K562 (cell line): Measurements from ENCODE around the gene LARP6. TPM values are rescaled to one million over a fixed set of nuclear protein-coding genes. Genes with fewer than 3 reads are reported as not detected.

Experiments
- ATAC-seq: fragments of 200-7000 bp; cut with Tn5 transposase; 3 replicates; pipeline ENCODE4 v1.9.1; 2020; ENCODE audit warnings: moderate library complexity
- BruUV-seq: library from RNA; stranded (reverse); fragments of 400-500 nt; replicated peaks from 2 replicates; lab custom pipeline; 2021; lab: Mats Ljungman, UMichigan
- CTCF ChIA-PET: fragments of 300-600 bp; formaldehyde crosslinking; extraction: SDS; loops from one replicate; lab custom pipeline; 2021; ENCODE audit warnings: low intra/inter-chr PET ratio; lab: Yijun Ruan, JAX
- POLR2A ChIA-PET: fragments of 300-600, 350-650 bp; sonication (Branson Sonifier 250); formaldehyde crosslinking; extraction: SDS; loops from one replicate; lab custom pipeline; 2021; ENCODE audit warnings: antibody characterized with exemption, inconsistent platforms; lab: Yijun Ruan, JAX
- DNase-seq, 4 experiments: peaks; one replicate each; pipeline versions ENCODE4 v3.0.0 to v3.0.0-alpha.2; 2011 to 2018; ENCODE audit warnings: low spot score in 3 of 4, mixed read lengths in 3 of 4; ENCODE audit errors: extremely low read depth in 1 of 4
- FAIRE-seq: peaks from 2 replicates; lab custom pipeline; 2011; peaks lifted over from hg19 to GRCh38; lab: Jason Lieb, UNC
- H2AFZ ChIP-seq: 2 replicates; pipeline ENCODE4 v1.6.0; 2011; ENCODE audit warnings: low read depth, low read length, control low read depth, inconsistent platforms
- H3K27ac ChIP-seq: fragments of 200-600 bp; 3 replicates; pipeline ENCODE4 v1.8.0; 2011; ENCODE audit warnings: low read depth, mild to moderate bottlenecking, control low read depth, inconsistent platforms, low read length, moderate library complexity, mixed read lengths; ENCODE audit errors: extremely low read depth
- H3K27me3 ChIP-seq, 2 experiments: fragments of 300-600 bp in 1 of 2; 2 replicates in 1 of 2; 3 replicates in 1 of 2; pipeline versions ENCODE4 v1.6.0 to v1.8.0; 2011; ENCODE audit warnings: inconsistent platforms in 2 of 2, low read length in 2 of 2, mild to moderate bottlenecking in 1 of 2, mixed read lengths in 1 of 2, moderate library complexity in 1 of 2; ENCODE audit not compliant: control insufficient read depth in 2 of 2, insufficient read depth in 2 of 2
- H3K36me3 ChIP-seq: fragments of 300-600 bp; 3 replicates; pipeline ENCODE4 v1.8.0; 2011; ENCODE audit warnings: mild to moderate bottlenecking, low read length, inconsistent platforms; ENCODE audit not compliant: control insufficient read depth, insufficient read depth
- H3K4me1 ChIP-seq, 2 experiments: fragments of 200-600 bp in 1 of 2; replicated peaks in 1 of 2; 2 replicates in 1 of 2; 3 replicates in 1 of 2; pipeline versions ENCODE4 v1.5.1 to v1.8.0; 2011; ENCODE audit warnings: inconsistent platforms in 2 of 2, low read length in 2 of 2, mild to moderate bottlenecking in 1 of 2, mixed read lengths in 1 of 2, moderate library complexity in 1 of 2; ENCODE audit not compliant: control insufficient read depth in 2 of 2, insufficient read depth in 2 of 2
- H3K4me2 ChIP-seq: 2 replicates; pipeline ENCODE4 v1.6.1; 2011; ENCODE audit warnings: low read length, control low read depth, inconsistent platforms, mixed read lengths; ENCODE audit not compliant: insufficient read depth
- H3K4me3 ChIP-seq: fragments of 200-600 bp; sonication (generic), shearing (Covaris generic); 2 replicates; pipeline ENCODE4 v1.5.1; 2016; ENCODE audit warnings: control low read depth, inconsistent platforms
- H3K79me2 ChIP-seq: fragments of 200-600 bp; 3 replicates; pipeline ENCODE4 v1.8.0; 2011; ENCODE audit warnings: low read length, inconsistent platforms; ENCODE audit not compliant: control insufficient read depth, insufficient read depth
- H3K9ac ChIP-seq, 2 experiments: 2 replicates each; pipeline versions ENCODE4 v1.6.0 to v1.6.1; 2011; ENCODE audit warnings: low read depth in 2 of 2, low read length in 2 of 2, control low read depth in 1 of 2, inconsistent platforms in 1 of 2, mild to moderate bottlenecking in 1 of 2, mixed read lengths in 1 of 2; ENCODE audit not compliant: insufficient read depth in 1 of 2
- H3K9me1 ChIP-seq: one replicate; pipeline ENCODE4 v1.6.0; 2011; ENCODE audit warnings: inconsistent platforms, mild to moderate bottlenecking, low read length, moderate library complexity; ENCODE audit not compliant: control insufficient read depth, insufficient read depth
- H3K9me3 ChIP-seq: replicated peaks from 2 replicates; pipeline ENCODE4 v1.5.1; 2011; ENCODE audit warnings: low read depth, low read length, inconsistent platforms; ENCODE audit not compliant: control insufficient read depth, insufficient read depth
- H4K20me1 ChIP-seq: replicated peaks from 2 replicates; pipeline ENCODE4 v1.6.1; 2011; ENCODE audit warnings: low read length, inconsistent platforms, mixed read lengths; ENCODE audit not compliant: control insufficient read depth, insufficient read depth
- ADNP ChIP-seq: fragments of 200-800 bp; sonication (Bioruptor generic); IDR thresholded peaks from 2 replicates; pipeline ENCODE4 v1.6.1; 2016; ENCODE audit warnings: missing genetic modification characterization, missing compliant biosample characterization
- PBX2 ChIP-seq, 2 experiments: IDR thresholded peaks in 1 of 2; conservative IDR thresholded peaks in 1 of 2; 2 replicates each; pipeline ENCODE4 v1.6.1; 2016; ENCODE audit warnings: low read depth in 2 of 2, mild to moderate bottlenecking in 1 of 2, missing compliant biosample characterization in 1 of 2, missing genetic modification characterization in 1 of 2, moderate library complexity in 1 of 2
- PTBP1 ChIP-seq: fragments of 200-400 bp; formaldehyde crosslinking; IDR thresholded peaks from 2 replicates; pipeline ENCODE4 v1.6.1; 2017; ENCODE audit warnings: low read depth, low read length
- RFX7 ChIP-seq: fragments of 250-450 bp; sonication (Bioruptor Pico); IDR thresholded peaks from 2 replicates; pipeline ENCODE4 v1.5.1; 2021; ENCODE audit warnings: mild to moderate bottlenecking
- SMC3 ChIP-seq: conservative IDR thresholded peaks from 2 replicates; pipeline ENCODE4 v1.6.1; 2011; ENCODE audit warnings: low read depth, low read length, improper control_type of control experiment; ENCODE audit not compliant: insufficient read depth
- TAF1 ChIP-seq: IDR thresholded peaks from 2 replicates; pipeline ENCODE4 v1.6.1; 2011; ENCODE audit warnings: mild to moderate bottlenecking, low read length, moderate library complexity; ENCODE audit not compliant: insufficient read depth, control insufficient read depth, severe bottlenecking; ENCODE audit errors: extremely low read depth
- THAP7 ChIP-seq: fragments of 250-450 bp; sonication (Bioruptor Pico); IDR thresholded peaks from 2 replicates; pipeline ENCODE4 v1.5.0; 2021
- TRIM24 ChIP-seq, 2 experiments: fragments of 450-650 bp; IDR thresholded peaks; 2 replicates each; pipeline ENCODE4 v1.6.1; 2016
- WGBS: fragments of 100-300 bp; shearing (Covaris generic); methylation state at CpG from one replicate; pipeline ENCODE4 v1.1.6; 2016; ENCODE audit warnings: low coverage, mixed read lengths; ENCODE audit not compliant: insufficient coverage; ENCODE audit errors: missing lambda C conversion rate; 5-methylcytosine and 5-hydroxymethylcytosine counted together
- in situ Hi-C: fragments of 300-500 bp; cut with MboI; formaldehyde crosslinking; loops from 4 replicates; pipeline ENCODE4 v1.15.0; 2018; ENCODE audit warnings: inconsistent platforms, mixed read lengths
- intact Hi-C: fragments of 100-400 bp; cut with micrococcal nuclease; formaldehyde crosslinking; loops from 2 replicates; pipeline ENCODE4 v1.14.2; 2022
- polyA plus RNA-seq, 8 experiments: library from polyadenylated mRNA; depleted of rRNA in 4 of 8; stranded (reverse) in 5 of 8; unstranded in 3 of 8; fragments of >200 nt; fragmentation: Nextera tagmentation in 2 of 8; fragmentation: Illumina TruSeq in 1 of 8; extraction: Ambion mirVana in 2 of 8; extraction: Trizol in 1 of 8; gene quantifications; 2 replicates each; pipeline versions ENCODE4 v1.2.1 to v1.2.3, GENCODE V29; 2011 to 2014; ENCODE audit warnings: inconsistent platforms in 1 of 8, missing spikeins in 1 of 8
- total RNA-seq, 7 experiments: library from RNA; depleted of rRNA in 6 of 7; stranded (reverse); fragments of >200 nt in 6 of 7; fragmentation: Illumina TruSeq in 2 of 7; extraction: Trizol in 2 of 7; gene quantifications; 2 replicates each; pipeline versions ENCODE4 v1.2.1 to v1.2.3, GENCODE V29; 2011 to 2021; ENCODE audit warnings: low replicate concordance in 1 of 7

LARP6 gene
- total and polyA plus RNA-seq, 9 of the 15 experiments (the other 6 are each of a cell fraction or from before 2014, with no cell fraction given) = not detected

- H4K20me1 ChIP-seq = no peaks in the 10 kb centered on the region
- H3K4me1 ChIP-seq = no peaks in the 10 kb centered on the region; a peak in 2 of 5 replicates
- no peak overlapping the region for H3K4me2 ChIP-seq
- no peaks in the 10 kb centered on the region for H3K36me3 ChIP-seq
- TF ChIP-seq THAP7 (CRISPR knock-in tag) = no peak
- TF ChIP-seq PTBP1 = no peak
- no peak for TF ChIP-seq TAF1
- TF ChIP-seq RFX7 (CRISPR knock-in tag) = no peak
- no peak for TF ChIP-seq TRIM24 (IDR thresholded peaks at IDR 0.05)
- no peak for TF ChIP-seq ADNP (tag)
- no peak for TF ChIP-seq PBX2 (CRISPR knock-in tag; IDR thresholded peaks at IDR 0.05; ENCODE audit: low read depth)
- TF ChIP-seq PBX2 (tag; conservative IDR thresholded peaks at IDR 0.05; ENCODE audit: low read depth) = no peak
- no peak for TF ChIP-seq SMC3
- H3K4me3 ChIP-seq = no peak overlapping the region
- H3K9me3 ChIP-seq = no peaks in the 10 kb centered on the region
- no peak overlapping the region for H2AFZ ChIP-seq
- no peak for FAIRE-seq
- CTCF ChIA-PET = no interaction called here
- no peaks in the 10 kb centered on the region for H3K9me1 ChIP-seq
- H3K27me3 ChIP-seq = peaks cover 0 to 5% of the 10 kb centered on the region in 2 experiments; a peak in 1 of 5 replicates
- in situ Hi-C loops (no loop called here), intact Hi-C loops (no loop called here)
- no peak overlapping the region for H3K27ac ChIP-seq
- POLR2A ChIA-PET = no interaction called here
- H3K9ac ChIP-seq = no peak overlapping the region
- DNase-seq = no peak
- BruUV-seq = no TSS peak
- no peaks in the 10 kb centered on the region for H3K79me2 ChIP-seq
- WGBS = 8% methylated on average over 5 of the region's 6 CpGs
- no peak for ATAC-seq
These were observed 65.6 kb downstream of the LARP6 start for GRCh38 chr15:70788114-70789049.
